COLO668 (cell line): ENCODE measurements around the gene ST6GALNAC5.
A peak's percentile ranks its signal among the peaks of the same experiment; 100 is the strongest.

Source experiments
- DNase-seq: peaks from one replicate; lab custom pipeline; 2025; ENCODE audit not compliant: unreplicated experiment; lab: John Stamatoyannopoulos, UW

The ST6GALNAC5 gene

DNA sequence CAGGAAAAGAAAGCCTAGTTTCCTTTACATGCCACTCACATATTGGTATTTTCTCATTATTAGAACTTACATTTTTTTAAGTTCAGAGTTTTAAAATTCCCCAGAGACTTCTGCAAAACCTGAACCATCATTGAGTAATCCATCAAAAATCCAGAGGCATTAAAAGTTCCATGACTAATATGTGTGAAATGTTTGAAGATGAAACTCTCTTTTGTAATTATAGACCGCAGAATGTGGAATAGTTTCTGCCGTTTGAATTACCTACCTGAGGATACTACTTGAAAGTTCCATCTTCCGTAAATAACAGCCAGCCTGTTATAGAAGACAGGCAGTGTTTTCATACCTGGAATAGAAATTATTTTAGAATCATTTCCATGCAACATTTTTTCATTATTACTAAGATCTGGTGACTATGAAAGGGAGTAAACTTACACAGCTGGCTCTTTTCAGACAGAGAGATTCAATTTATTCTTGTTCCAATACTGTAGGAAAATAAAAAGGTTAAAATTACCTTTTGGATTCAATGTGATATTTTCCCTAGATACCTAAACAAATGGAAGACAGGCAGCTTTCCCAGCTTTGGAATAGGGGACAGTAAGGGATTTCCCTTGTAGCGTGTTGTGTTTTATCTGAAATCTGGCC is 131.4 kb downstream of the ST6GALNAC5 start:
- DNase-seq, result no peak

DNA sequence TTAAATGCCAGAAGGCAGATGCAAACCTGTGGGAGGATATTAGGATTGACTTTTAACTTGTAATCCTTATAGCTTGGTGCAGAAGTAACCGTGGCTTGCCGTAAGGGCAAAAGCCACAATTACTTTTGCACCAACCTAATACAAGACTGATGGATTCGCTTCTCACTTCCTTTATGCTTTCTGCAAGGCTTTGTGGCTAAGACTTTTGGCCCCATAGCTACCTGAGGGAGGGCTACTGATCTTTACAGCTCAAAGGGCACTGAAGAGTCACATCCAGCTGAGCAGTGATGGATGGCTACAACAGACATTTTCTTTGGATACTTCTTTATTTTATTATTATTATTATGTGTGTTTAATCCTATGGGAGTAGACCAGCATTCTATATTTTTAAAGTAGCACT is 140.4 kb downstream of the ST6GALNAC5 start:
- no peak for DNase-seq

DNA sequence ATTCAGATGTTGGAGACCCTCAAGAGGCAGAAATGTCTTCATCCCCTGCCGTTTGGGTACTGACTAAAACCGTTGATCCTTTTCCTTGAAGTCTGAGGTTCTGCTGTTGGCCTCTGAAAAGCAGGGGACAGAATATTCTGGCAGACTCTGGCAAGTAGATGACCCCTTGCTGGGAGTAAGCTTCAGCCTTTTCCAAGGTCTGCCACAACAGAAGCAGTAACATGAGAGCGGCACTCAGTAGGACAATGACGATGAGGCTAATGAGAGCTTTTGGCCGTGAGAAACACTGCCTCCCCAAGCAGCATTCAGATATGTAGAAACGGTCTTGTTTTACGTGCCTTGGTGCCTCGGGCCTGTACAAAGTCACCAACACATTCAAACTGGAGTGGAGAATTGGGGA is 143.7 kb downstream of the ST6GALNAC5 start:
- no peak for DNase-seq

DNA sequence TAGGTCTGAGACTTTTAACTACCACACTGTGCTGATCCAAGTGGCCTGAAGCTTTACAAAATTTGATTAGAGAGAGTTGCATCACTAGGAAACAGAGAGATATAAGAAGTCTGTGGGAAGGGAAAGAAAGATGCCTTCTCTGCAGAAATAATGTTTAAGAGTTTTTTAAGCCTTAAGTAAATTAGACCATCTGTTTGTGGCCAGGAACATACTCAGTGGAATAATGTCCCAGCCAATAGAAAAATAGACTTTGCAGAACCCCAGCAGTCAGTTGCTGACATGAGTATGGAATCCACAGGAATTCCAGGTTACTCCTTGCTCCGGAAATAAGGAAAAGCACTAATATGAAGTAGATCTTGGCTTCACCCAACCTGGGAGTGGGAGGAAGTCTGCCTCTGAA is 144.8 kb downstream of the ST6GALNAC5 start:
- DNase-seq, result no peak

DNA sequence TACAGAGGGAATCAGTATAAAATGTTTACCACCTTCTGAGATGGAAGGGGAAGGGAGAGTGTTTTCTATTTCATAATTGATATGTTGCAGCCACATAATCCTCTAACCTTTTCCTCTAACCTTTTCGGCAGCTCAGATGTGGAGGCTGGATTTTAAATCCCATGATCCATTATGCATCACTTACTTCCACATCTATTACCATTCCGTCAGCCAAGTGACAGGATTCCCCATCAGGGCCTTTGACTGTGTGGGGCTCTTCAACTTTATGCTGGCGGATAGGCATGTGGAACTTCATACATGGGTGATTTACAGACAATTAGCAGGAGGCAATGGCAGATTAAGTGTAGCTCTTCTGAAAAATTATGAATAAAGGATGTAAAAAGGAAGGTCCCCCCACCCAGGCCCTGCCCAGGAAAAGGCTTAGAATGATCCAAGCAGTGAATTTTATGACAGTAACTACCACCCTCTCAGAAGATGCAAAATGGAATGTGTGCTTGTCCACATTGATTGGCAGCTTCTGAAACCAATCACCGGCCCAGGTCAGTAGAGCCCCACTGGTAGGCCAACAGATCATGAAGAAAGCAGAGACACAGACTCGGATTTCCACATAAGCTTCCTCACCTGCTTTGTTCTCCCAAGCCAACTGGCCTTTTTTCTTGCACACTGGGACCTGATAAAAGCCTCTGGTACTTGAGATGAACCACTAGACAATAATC is 147.0 kb downstream of the ST6GALNAC5 start:
- DNase-seq, result no peak

DNA sequence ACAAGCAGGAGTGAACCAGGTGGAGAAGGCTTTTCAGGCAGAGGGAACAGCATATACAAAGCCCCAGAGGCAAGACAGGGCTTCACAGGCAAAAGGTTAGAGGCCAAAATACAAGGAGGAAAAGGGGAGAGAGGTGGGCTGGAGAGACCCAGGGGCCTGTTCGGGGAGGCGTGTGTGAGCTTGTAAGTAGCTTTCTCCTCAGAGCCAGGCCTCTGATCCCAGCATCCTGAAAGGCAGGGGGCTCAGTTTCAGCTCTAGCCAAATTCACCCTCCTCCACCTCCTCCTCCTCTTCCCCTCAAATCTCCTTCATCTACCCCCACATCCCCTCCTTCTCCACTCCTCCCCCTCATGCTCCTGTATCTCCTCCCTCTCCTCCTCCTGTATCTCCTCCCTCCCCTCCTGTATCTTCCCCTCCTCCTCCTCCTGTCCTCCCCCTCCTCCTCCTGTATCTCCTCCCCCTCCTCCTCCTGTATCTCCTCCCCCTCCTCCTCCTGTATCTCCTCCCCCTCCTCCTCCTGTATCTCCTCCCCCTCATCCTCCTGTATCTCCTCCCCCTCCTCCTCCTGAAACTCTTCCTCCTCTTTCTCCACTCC is 148.6 kb downstream of the ST6GALNAC5 start:
- no peak for DNase-seq

DNA sequence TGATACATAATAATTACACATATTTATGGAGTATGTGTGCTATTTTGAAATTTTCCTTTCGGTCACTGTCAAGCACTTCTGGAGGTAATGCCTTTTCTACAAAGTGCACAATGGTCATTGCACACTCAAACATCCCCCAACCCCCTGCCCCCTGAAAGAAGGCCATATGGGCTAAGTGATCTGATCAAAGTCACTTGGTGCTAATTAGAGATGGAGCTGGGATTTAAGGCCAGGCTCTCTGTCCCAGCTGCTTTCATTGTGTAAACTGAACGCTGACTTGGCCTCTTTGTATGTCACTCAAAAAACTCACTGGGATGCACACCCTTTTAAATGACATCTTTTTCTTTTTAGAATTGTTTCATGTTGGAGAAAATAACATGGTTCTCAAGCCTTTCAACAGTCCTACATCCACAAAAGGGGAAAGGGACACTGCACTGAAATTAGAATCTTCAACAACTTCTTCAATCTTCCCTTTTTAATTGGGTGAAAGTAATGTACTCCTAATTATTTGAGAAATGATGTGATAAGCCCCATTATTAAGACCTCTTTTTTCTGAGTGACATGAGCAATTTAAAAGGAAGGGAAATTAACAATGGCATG is 149.2 kb downstream of the ST6GALNAC5 start:
- no peak for DNase-seq

DNA sequence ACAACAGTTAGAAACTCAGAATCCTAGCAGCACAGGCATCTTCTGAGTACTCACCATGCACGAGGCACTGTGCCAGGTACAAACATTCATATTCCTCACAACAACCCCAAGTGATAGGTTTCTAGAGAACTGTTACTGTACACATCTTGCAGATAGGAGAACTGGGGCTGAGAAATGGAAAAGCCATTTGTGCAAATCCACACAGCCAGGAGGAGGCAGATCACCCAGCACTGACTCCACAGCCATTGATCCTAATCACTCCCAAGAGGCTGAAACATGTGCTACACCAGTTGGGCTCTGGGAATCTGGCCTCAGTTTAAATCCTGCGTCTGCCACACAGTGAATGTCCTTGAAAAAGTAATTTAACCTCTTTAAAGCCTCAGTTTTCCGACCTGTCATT is 151.0 kb downstream of the ST6GALNAC5 start:
- DNase-seq, result no peak

DNA sequence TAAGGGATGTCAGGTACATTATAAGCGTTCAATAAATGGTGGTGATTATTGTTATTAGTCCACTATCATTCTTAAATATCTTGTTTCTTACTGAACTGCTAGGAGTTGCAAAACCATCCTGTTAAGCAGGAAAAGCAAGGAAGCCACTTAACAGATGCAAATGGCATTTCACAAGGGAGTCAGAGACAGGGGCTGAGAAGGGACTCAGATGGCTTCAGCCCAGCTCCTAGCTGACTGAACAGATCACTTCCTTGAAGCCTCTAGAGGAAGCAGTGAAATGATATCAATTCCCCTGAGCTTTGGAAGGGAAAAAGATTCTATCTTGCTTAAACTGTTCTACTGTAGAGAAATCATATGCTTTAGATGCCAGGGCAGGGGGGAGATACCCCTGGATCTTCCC is 151.5 kb downstream of the ST6GALNAC5 start:
- DNase-seq, result no peak

DNA sequence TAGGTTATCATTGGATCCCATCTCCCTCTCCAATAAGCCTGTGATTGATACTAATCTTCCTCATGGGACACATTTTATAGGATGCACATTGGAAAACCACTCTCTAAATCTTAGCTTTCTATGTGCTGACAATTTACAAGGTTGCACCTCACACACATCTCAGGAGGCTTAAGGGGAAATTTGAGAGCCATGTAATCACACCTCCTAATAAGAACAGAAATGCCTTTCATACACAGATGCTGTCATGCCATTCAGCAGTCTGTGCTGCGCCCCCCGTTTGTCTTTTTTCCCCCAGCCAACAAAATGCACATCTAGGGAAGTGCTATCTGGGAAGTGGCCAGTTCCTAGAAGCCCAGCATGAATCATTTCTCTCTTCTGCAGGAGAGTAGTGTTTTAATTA is 154.5 kb downstream of the ST6GALNAC5 start:
- no peak for DNase-seq

DNA sequence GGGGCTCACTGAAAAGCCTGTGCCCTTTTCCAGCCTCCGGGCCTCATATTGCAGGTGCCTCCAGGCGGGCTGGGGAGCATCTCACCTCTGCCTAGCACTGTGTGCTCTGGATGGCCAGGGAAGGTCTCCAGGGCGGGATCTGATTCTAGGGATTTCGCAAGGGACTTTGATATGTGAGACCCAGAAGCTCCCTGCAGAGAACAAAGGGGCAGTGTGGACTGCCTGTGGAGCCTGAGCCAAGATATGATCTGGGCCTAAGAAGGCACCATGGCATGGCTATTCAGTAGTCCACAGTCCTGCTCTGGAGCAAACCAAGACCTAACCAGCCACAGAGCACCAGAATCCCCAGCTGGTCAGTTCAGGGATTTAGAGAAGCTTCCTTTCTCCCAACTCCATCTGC is 157.2 kb downstream of the ST6GALNAC5 start:
- no peak for DNase-seq

DNA sequence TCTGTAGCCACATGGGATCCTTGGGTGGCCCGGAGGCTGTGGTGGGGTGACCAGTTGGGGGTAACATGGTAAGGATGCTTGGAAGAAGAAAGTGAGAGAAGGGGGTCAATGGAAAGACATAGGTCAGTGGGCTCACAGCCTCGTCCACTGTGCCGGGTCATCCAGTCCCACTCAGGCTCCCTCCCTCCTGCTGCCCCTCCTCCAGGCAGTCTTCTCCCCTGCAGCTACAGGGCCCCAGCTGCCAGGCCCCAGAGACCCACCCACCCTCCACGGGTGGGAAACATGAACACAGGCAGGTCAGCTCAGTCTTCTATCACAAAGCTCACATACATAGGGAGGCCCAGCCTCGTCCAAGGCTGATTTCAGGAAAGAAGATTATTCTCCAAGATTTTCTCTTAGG is 158.3 kb downstream of the ST6GALNAC5 start:
- DNase-seq, result no peak

DNA sequence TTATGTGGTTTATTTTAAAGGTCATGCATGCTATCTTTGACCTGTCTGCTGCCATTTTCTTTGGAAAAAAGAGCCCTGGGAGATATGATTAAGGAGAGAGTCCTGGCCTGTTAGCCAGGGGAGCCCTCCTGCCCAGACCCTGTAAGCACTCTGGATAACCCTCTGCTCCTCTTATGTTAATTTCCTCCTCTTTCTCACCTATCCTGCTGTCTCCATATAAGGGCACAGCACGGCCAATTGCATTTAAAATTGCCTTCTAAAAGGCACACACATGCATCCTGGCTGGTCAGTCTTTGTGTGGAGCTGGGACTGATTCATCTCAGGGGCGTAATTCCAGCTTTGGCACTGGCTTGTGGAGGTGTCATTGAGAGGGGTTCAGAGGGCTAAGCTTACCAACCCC is 158.9 kb downstream of the ST6GALNAC5 start:
- no peak for DNase-seq

DNA sequence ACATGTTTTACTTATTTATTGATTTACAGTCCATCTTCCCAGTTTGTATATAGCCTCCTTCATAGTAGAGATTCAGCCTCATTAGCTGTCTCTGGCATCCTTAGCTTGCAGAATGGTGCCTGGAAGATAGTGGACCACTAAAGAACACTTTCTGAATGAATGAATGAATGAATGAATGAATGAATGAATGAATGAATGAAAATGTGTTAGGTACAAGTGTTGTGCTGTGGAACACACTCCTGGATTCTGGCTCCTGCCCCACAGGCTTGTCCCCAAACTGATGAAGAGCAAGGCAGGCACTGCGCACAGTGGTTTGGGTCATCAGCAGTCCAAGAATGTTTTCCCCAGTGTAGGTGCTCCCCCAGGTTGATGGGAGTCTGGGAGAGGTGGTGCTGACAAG is 159.4 kb downstream of the ST6GALNAC5 start:
- no peak for DNase-seq

DNA sequence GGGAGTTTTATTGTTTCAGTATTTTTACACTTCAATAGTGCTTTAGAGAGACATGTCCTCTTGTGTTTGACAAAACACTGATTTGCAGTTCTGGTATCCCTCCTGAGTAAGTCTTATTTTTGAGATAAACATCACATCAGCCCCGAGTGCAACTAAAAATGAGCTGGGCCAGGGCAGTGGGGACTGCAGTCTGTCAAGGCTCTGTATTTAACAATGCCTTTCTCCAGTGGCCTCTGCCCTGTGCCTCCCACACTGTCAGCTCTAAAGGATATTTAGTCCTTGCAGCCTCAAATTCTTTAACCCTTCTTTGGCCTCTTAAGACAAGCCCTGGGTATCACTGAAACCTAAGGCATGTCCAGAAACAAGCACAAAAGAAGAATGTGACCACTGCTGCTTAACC is 160.6 kb downstream of the ST6GALNAC5 start:
- no peak for DNase-seq

DNA sequence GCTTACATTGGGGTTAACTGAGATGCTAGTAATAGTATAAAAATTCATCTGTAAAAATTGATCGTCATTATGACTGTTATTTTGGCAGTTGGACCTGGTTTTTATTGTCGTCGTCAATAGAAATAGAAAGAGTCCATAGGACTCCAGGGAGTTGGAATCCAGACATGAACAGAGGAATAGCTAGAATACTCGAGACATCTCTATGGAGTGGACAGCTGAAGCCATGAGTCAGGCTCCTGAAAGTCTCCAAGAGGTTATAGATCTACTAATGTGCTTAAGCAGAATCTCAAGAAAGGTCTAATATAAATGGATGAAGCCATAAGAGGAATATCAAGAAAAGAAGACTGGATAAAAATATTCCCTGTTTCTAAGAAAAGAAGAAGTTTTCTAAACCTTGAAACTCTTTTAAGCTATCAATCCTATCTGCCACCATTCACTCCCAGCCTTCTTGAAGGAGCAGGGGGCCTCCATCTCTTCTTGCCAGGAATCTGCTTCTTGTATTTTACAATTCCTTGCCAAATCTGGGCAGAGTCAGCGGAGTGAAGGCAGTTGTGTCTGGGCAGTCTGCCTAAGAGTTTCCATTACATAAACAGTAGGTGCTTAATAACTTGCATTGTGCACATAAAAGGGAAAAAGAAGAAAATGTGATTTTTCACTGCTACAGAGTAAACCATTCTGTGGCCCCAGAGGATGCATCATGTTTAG is 163.3 kb downstream of the ST6GALNAC5 start:
- DNase-seq, result no peak

DNA sequence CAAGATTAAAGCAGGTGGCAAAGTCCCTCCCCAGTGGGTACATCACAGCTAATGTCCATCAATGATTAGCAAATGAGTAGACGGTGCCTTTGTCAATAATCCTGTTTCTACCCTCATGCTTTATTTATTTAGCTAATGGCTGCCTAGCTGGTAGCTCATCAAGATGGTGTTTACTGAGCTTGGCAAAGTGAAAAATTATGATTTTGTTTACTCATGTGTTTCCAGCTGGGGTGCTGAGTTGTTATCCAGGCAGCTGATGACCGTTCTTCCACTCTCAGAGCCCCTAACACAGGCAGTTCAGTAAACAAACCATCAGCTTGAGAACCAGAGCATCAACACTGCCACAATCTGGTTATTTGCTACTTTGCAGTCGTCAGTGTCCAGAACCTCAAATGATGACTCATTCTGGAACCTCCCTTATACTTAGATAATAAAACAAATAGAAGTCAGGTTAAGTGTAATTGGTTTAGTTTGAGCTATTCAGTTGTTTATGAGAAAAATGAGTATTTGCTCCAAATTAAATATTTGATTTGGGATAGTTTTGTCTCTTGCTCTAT is 163.9 kb downstream of the ST6GALNAC5 start:
- peak; percentile 85 for DNase-seq

DNA sequence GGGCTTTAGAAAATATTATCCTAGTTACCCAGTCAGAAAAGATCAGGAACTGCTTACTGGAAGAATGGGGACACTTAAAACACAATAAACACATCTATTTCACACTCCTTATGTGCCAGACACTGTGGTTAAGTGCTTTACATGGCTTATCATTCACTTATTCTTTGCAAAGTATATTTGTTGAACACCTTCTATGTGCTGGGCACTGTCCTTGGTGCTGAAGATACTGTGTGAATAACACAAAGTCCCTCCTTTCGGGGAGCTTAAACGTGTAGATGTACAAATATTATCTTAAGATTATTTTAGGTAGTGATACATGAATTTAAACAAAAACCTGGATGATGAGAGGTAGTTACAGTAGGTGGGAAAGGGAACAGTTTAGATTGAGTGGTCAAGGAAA is 169.3 kb downstream of the ST6GALNAC5 start:
- no peak for DNase-seq

DNA sequence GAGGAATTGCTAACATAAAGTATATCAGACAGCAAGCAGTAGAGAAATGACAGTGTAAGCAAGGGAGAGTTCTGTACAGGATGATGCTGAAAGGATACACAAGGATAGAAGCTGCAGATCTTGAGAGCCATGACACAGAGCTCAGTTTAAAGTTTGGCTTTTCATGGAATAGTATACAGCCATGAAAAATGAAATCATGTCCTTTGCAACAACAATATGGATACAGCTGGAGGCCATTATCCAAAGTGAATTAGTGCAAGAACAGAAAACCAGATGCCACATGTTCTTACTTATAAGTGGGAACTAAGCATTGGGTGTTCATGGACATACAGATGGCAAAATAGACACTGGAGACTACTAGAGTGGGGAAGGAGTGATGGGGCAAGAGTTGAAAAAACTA is 169.8 kb downstream of the ST6GALNAC5 start:
- no peak for DNase-seq

DNA sequence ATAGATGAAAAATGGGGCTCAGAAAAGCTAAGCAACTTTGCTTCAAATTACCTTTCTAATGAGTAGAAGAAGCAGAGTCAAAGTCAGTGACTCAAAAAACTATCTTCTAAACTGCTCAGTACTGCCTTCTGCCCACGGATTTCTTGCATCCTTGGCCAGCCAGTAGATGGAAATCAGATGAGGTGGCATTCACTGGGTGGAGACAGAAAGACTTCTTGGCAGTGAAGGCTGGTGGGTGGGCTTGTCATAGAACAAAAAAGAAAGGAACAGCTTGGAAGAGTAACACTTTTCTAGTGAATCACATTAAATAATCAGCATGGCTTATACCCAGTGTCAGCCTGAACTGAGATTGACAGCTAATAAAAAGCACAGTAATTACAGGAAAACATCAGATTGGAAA is 170.7 kb downstream of the ST6GALNAC5 start:
- DNase-seq, result no peak

DNA sequence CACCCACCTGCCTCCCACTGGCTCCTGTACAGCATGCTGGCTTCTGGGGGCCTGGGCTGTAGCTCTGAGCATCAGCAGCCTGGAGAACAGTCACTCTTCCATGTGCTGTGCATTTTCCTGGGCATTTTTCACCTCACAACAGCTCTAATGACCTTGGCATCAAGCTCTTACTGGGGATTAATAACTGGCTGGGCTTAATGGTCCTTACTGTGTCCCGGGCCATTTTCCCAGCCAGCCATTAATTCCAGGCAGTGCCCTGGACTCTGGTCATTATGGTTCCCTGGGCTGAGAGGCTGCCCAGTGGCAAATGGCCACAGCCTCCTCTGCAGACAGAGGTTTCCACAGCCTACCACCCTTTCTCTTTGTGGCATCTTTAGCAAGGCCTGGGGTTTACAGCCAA is 171.8 kb downstream of the ST6GALNAC5 start:
- DNase-seq, result no peak
